Ovary (tissue), 3 donors: ENCODE data around the gene MLX.

Experiments used
- EP300 ChIP-seq: sonication (generic); formaldehyde crosslinking; IDR thresholded peaks from one replicate; pipeline ENCODE4 v1.6.1; 2017; ENCODE audit warnings: antibody characterized with exemption
- TF ChIP-seq, protein P1 (sequence below), 3 donors: fragments of 450-650 bp in 2 of 3; fragments of 200-600 bp in 1 of 3; IDR thresholded peaks; one replicate each; pipeline versions ENCODE4 v1.5.1 to v1.8.0; 2016 to 2022; ENCODE audit warnings: antibody characterized with exemption in 3 of 3, mild to moderate bottlenecking in 1 of 3
- donor health status: DM: no; HTN: no; CAD: no.

DNA sequence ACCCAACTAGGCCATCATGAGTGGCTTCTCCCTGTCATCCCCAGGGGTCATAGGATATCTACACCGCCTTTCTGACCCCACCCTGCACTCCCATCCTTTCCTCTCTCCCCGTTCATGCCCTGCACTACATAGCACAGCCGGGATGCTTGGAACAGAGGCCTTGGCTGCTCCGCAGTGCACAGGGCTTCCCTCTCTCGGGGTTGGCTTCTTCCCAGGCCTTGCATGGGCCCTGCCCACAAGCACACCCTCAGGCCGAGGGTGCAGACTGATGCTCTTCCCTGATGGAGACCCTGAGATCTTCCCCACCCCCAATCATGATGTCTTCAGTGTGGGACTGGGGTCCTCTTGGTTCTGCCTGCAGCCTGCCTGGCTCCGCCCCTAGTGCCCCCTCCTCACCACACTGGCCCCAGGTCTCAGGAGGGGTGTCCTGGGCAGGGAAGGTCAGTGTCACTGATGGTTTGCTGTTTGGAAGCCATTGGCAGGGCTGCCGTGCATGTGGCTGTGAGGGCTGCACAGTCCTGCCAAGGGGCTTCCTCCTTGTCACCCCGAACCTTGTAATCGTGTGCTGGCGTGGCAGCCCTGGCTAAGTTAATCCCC, 45.1 kb upstream of the MLX start:
- TF ChIP-seq, protein P1, sequence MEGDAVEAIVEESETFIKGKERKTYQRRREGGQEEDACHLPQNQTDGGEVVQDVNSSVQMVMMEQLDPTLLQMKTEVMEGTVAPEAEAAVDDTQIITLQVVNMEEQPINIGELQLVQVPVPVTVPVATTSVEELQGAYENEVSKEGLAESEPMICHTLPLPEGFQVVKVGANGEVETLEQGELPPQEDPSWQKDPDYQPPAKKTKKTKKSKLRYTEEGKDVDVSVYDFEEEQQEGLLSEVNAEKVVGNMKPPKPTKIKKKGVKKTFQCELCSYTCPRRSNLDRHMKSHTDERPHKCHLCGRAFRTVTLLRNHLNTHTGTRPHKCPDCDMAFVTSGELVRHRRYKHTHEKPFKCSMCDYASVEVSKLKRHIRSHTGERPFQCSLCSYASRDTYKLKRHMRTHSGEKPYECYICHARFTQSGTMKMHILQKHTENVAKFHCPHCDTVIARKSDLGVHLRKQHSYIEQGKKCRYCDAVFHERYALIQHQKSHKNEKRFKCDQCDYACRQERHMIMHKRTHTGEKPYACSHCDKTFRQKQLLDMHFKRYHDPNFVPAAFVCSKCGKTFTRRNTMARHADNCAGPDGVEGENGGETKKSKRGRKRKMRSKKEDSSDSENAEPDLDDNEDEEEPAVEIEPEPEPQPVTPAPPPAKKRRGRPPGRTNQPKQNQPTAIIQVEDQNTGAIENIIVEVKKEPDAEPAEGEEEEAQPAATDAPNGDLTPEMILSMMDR (IDR thresholded peaks at IDR 0.05) = no peak
- no peak for TF ChIP-seq EP300
